Measurements from ENCODE around the gene TRMT44.

Gene TRMT44

GRCh38 chr4:8434251-8435073 lies 6.1 kb upstream of the TRMT44 start:
- DNase-seq (ENCODE audit: low spot score), result no peak

- DNase-seq (ENCODE audit: low spot score), result no peak
Observed at GRCh38 chr4:8435656-8436121, 4.9 kb upstream of the TRMT44 start.

- DNase-seq (ENCODE audit: low spot score), result no peak
Observed at GRCh38 chr4:8437281-8437680, 3.3 kb upstream of the TRMT44 start.

- peak; percentile 33 for DNase-seq (ENCODE audit: low spot score)
Observed at GRCh38 chr4:8438743-8439142, 1.8 kb upstream of the TRMT44 start.

GRCh38 chr4:8439168-8439567 lies 1.4 kb upstream of the TRMT44 start:
- DNase-seq (ENCODE audit: low spot score), result no peak

GRCh38 chr4:8439914-8440491 lies 574 bp upstream of the TRMT44 start:
- no peak for DNase-seq (ENCODE audit: low spot score)

GRCh38 chr4:8441499-8442091 lies 1.0 kb downstream of the TRMT44 start:
- no peak for DNase-seq (ENCODE audit: low spot score)

GRCh38 chr4:8442596-8443358 lies 2.2 kb downstream of the TRMT44 start:
- no peak for DNase-seq (ENCODE audit: low spot score)

- DNase-seq (ENCODE audit: low spot score), result peak; percentile 41
Observed at GRCh38 chr4:8443801-8444200, 3.2 kb downstream of the TRMT44 start.

- DNase-seq (ENCODE audit: low spot score), result no peak
Observed at GRCh38 chr4:8446122-8446521, 5.5 kb downstream of the TRMT44 start.

GRCh38 chr4:8451440-8452182 lies 11.0 kb downstream of the TRMT44 start:
- no peak for DNase-seq (ENCODE audit: low spot score)

- no peak for DNase-seq (ENCODE audit: low spot score)
Observed at GRCh38 chr4:8453957-8454356, 13.4 kb downstream of the TRMT44 start.

- DNase-seq (ENCODE audit: low spot score), result peak; percentile 62
Observed at GRCh38 chr4:8457646-8458252, 17.2 kb downstream of the TRMT44 start.

- DNase-seq (ENCODE audit: low spot score), result no peak
Observed at GRCh38 chr4:8459867-8460445, 19.4 kb downstream of the TRMT44 start.

GRCh38 chr4:8461086-8461485 lies 20.5 kb downstream of the TRMT44 start:
- DNase-seq (ENCODE audit: low spot score), result peak; percentile 60

- DNase-seq (ENCODE audit: low spot score), result peak; percentile 66
Observed at GRCh38 chr4:8461616-8462015, 21.0 kb downstream of the TRMT44 start.

- no peak for DNase-seq (ENCODE audit: low spot score)
Observed at GRCh38 chr4:8463811-8464210, 23.2 kb downstream of the TRMT44 start.

- no peak for DNase-seq (ENCODE audit: low spot score)
Observed at GRCh38 chr4:8464381-8464780, 23.8 kb downstream of the TRMT44 start.

GRCh38 chr4:8465615-8466611 lies 25.3 kb downstream of the TRMT44 start:
- no peak for DNase-seq (ENCODE audit: low spot score)

GRCh38 chr4:8467016-8467415 lies 26.4 kb downstream of the TRMT44 start:
- DNase-seq (ENCODE audit: low spot score), result no peak
